Endothelial cell of umbilical vein (primary cell): ENCODE results near the gene NUDCD3. TPM values are rescaled to one million over a fixed set of nuclear protein-coding genes. Genes with fewer than 3 reads are reported as not detected.

Source experiments
- BruUV-seq: library from RNA; stranded (reverse); fragments of 400-500 nt; replicated peaks from 2 replicates; lab custom pipeline; 2021; lab: Mats Ljungman, UMichigan
- CTCF ChIA-PET: fragments of 300-600, 350-600 bp; sonication (Branson Sonifier 250); formaldehyde crosslinking; loops from one replicate; lab custom pipeline; 2021; ENCODE audit warnings: antibody characterized with exemption, inconsistent platforms; lab: Charles Lee
- POLR2A ChIA-PET: fragments of 300-600, 350-600 bp; sonication (Branson Sonifier 250); formaldehyde crosslinking; loops from one replicate; lab custom pipeline; 2021; ENCODE audit warnings: antibody characterized with exemption, inconsistent platforms; lab: Charles Lee
- DNase-seq: peaks from one replicate; pipeline ENCODE4 v3.0.0-alpha.2; 2011; ENCODE audit warnings: low read depth, low spot score
- FAIRE-seq: peaks from 2 replicates; lab custom pipeline; 2011; peaks lifted over from hg19 to GRCh38; lab: Jason Lieb, UNC
- H2AFZ ChIP-seq: 2 replicates; pipeline ENCODE4 v1.6.0; 2012; ENCODE audit warnings: low read depth, low read length, control low read depth, inconsistent platforms
- H3K27ac ChIP-seq: 2 replicates; pipeline ENCODE4 v1.5.1; 2011; ENCODE audit warnings: low read depth, mild to moderate bottlenecking, control low read depth, low read length, moderate library complexity; ENCODE audit not compliant: insufficient read depth
- H3K27me3 ChIP-seq, 2 experiments: 2 replicates each; pipeline versions ENCODE4 v1.6.0 to v1.6.1; 2011; ENCODE audit warnings: low read length in 2 of 2, mixed read lengths in 1 of 2; ENCODE audit not compliant: control insufficient read depth in 2 of 2, insufficient read depth in 2 of 2
- H3K36me3 ChIP-seq, 2 experiments: 2 replicates in 1 of 2; 3 replicates in 1 of 2; pipeline ENCODE4 v1.5.1; 2011; ENCODE audit warnings: low read length in 2 of 2, mild to moderate bottlenecking in 1 of 2, moderate library complexity in 1 of 2; ENCODE audit not compliant: control insufficient read depth in 2 of 2, insufficient read depth in 2 of 2; ENCODE audit errors: extremely low read depth in 1 of 2
- H3K4me1 ChIP-seq: 3 replicates; pipeline ENCODE4 v1.5.1; 2011; ENCODE audit warnings: mild to moderate bottlenecking, low read length; ENCODE audit not compliant: control insufficient read depth, insufficient read depth; ENCODE audit errors: extremely low read depth
- H3K4me2 ChIP-seq: 2 replicates; pipeline ENCODE4 v1.6.1; 2011; ENCODE audit warnings: low read length, control low read depth, mixed read lengths; ENCODE audit not compliant: insufficient read depth
- H3K4me3 ChIP-seq, 3 experiments: fragments of 200-600 bp in 1 of 3; sonication (generic), shearing (Covaris generic) in 1 of 3; replicated peaks in 1 of 3; 2 replicates each; pipeline ENCODE4 v1.5.1; 2011 to 2016; ENCODE audit warnings: control low read depth in 3 of 3, low read length in 3 of 3, mild to moderate bottlenecking in 2 of 3, inconsistent platforms in 1 of 3, low read depth in 1 of 3, moderate library complexity in 1 of 3; ENCODE audit not compliant: insufficient read depth in 1 of 3
- H3K79me2 ChIP-seq: 2 replicates; pipeline ENCODE4 v1.6.0; 2012; ENCODE audit warnings: low read length, inconsistent platforms; ENCODE audit not compliant: control insufficient read depth, insufficient read depth
- H3K9ac ChIP-seq: replicated peaks from 2 replicates; pipeline ENCODE3; 2011; ENCODE audit warnings: low read length, control low read depth; ENCODE audit not compliant: insufficient read depth; ENCODE audit errors: extremely low read depth
- H3K9me1 ChIP-seq: replicated peaks from 3 replicates; pipeline ENCODE4 v1.6.0; 2011; ENCODE audit warnings: mild to moderate bottlenecking, low read length; ENCODE audit not compliant: control insufficient read depth, insufficient read depth; ENCODE audit errors: extremely low read depth
- H3K9me3 ChIP-seq: replicated peaks from 2 replicates; pipeline ENCODE4 v1.5.1; 2012; ENCODE audit warnings: low read length, inconsistent platforms; ENCODE audit not compliant: control insufficient read depth, insufficient read depth
- H4K20me1 ChIP-seq: replicated peaks from 2 replicates; pipeline ENCODE3; 2011; ENCODE audit warnings: mild to moderate bottlenecking, low read length; ENCODE audit not compliant: control insufficient read depth, insufficient read depth; ENCODE audit errors: extremely low read depth
- FOS ChIP-seq: IDR thresholded peaks from 2 replicates; pipeline ENCODE4 v1.6.1; 2011; ENCODE audit warnings: mild to moderate bottlenecking, low read length, moderate library complexity, borderline replicate concordance; ENCODE audit not compliant: insufficient read depth
- GATA2 ChIP-seq: IDR thresholded peaks from 2 replicates; pipeline ENCODE4 v1.7.0; 2011; ENCODE audit warnings: low read depth, mild to moderate bottlenecking, moderate library complexity, mixed read lengths, low read length; ENCODE audit not compliant: insufficient read length, insufficient read depth
- POLR2A ChIP-seq: IDR thresholded peaks from 2 replicates; pipeline ENCODE4 v1.6.1; 2012; ENCODE audit warnings: low read depth, mild to moderate bottlenecking, control low read depth, low read length
- dilution Hi-C: fragments of 300-500 bp; cut with MboI; formaldehyde crosslinking; loops from one replicate; pipeline ENCODE4 v1.15.0; 2019; ENCODE audit warnings: low sequenced_read_pairs; ENCODE audit not compliant: extremely low pct_ligation_motif_present
- intact Hi-C: fragments of 100-400 bp; cut with micrococcal nuclease; formaldehyde crosslinking; loops from one replicate; pipeline ENCODE4 v1.10.0; 2022
- polyA plus RNA-seq, 4 experiments: library from polyadenylated mRNA; depleted of rRNA in 3 of 4; stranded (reverse) in 3 of 4; unstranded in 1 of 4; fragments of >200 nt; gene quantifications; 2 replicates each; pipeline versions ENCODE4 v1.2.1 to v1.2.3, GENCODE V29; 2011 to 2012; ENCODE audit warnings: missing spikeins in 1 of 4
- total RNA-seq: library from RNA; stranded (reverse); gene quantifications from 2 replicates; pipeline ENCODE4 v1.2.3, GENCODE V29; 2021
- TF ChIP-seq, protein P1 (sequence below), 2 donors: IDR thresholded peaks; 1 replicate in 1 of 2; 2 replicates in 1 of 2; pipeline ENCODE4 v1.5.1; 2011; ENCODE audit warnings: low read length in 2 of 2, mild to moderate bottlenecking in 2 of 2, moderate library complexity in 2 of 2, control low read depth in 1 of 2, inconsistent platforms in 1 of 2, low read depth in 1 of 2; ENCODE audit not compliant: insufficient read depth in 1 of 2; ENCODE audit errors: extremely low read depth in 1 of 2

The NUDCD3 gene
- total and polyA plus RNA-seq, 2 donors (not counting 3 experiments of a cell fraction or from before 2014, with no cell fraction given) = 50.6 to 137 TPM

GRCh38 chr7:44477063-44477830 is 13.2 kb downstream of the NUDCD3 start:
- Histone ChIP-seq H4K20me1 (no peaks in the 10 kb centered on the region), H2AFZ (no peak overlapping the region), H3K79me2 (peaks cover 42% of the 10 kb centered on the region), H3K9ac (no peak overlapping the region), H3K4me2 (no peak overlapping the region), H3K4me3 (no peak overlapping the region), H3K36me3 (peaks cover 11 to 16% of the 10 kb centered on the region in 2 experiments), H3K9me3 (no peaks in the 10 kb centered on the region), H3K9me1 (no peaks in the 10 kb centered on the region), H3K27me3 (no peaks in the 10 kb centered on the region), H3K27ac (peak overlapping the region; percentile 31), H3K4me1 (peaks cover 29% of the 10 kb centered on the region)
- dilution Hi-C loops (no loop called here), intact Hi-C loops (loop anchor here (1.0 to 2.0 kb wide), 5 partner anchors 102 to 404 kb away; no protein-coding TSS in a partner anchor)
- CTCF ChIA-PET = interaction anchor here (0.6 to 1.7 kb wide), 11 partner anchors 9 to 236 kb away, joined by 3 to 17 read pairs (median 4); no protein-coding TSS in a partner anchor
- DNase-seq (peak; percentile 73), FAIRE-seq (peak; percentile 91)
- BruUV-seq = no TSS peak
- POLR2A ChIA-PET = interaction anchor here (0.7 kb wide), 1 partner anchor 133 kb away, joined by 4 read pairs; no protein-coding TSS in a partner anchor
- TF ChIP-seq POLR2A (no peak), FOS (no peak)
- TF ChIP-seq, protein P1, sequence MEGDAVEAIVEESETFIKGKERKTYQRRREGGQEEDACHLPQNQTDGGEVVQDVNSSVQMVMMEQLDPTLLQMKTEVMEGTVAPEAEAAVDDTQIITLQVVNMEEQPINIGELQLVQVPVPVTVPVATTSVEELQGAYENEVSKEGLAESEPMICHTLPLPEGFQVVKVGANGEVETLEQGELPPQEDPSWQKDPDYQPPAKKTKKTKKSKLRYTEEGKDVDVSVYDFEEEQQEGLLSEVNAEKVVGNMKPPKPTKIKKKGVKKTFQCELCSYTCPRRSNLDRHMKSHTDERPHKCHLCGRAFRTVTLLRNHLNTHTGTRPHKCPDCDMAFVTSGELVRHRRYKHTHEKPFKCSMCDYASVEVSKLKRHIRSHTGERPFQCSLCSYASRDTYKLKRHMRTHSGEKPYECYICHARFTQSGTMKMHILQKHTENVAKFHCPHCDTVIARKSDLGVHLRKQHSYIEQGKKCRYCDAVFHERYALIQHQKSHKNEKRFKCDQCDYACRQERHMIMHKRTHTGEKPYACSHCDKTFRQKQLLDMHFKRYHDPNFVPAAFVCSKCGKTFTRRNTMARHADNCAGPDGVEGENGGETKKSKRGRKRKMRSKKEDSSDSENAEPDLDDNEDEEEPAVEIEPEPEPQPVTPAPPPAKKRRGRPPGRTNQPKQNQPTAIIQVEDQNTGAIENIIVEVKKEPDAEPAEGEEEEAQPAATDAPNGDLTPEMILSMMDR (IDR thresholded peaks at IDR 0.05; ENCODE audit: extremely low read depth in 1 of 2, insufficient read depth in 1 of 2, low read depth in 1 of 2, low read length in 2 of 2) = peak; percentile 95 to 99

GRCh38 chr7:44476313-44476712 is 14.1 kb downstream of the NUDCD3 start:
- H3K36me3 ChIP-seq = peaks cover 8 to 11% of the 10 kb centered on the region in 2 experiments
- intact Hi-C loops = loop anchor here (2.0 kb wide), 1 partner anchor 404 kb away; no protein-coding TSS in a partner anchor
- H3K79me2 ChIP-seq = peaks cover 46% of the 10 kb centered on the region

More at GRCh38 chr7:44476313-44476712, 14.1 kb downstream of the NUDCD3 start:
- Histone ChIP-seq H3K27ac (no peak overlapping the region), H3K9me1 (no peaks in the 10 kb centered on the region), H3K4me3 (no peak overlapping the region), H4K20me1 (no peaks in the 10 kb centered on the region), H3K4me1 (peaks cover 29% of the 10 kb centered on the region), H3K9ac (no peak overlapping the region), H2AFZ (no peak overlapping the region), H3K9me3 (no peaks in the 10 kb centered on the region), H3K27me3 (no peaks in the 10 kb centered on the region), H3K4me2 (no peak overlapping the region)
- dilution Hi-C loops = no loop called here
- ChIA-PET CTCF (interaction anchor here (1.5 to 3.8 kb wide), 3 partner anchors 89 to 235 kb away, joined by 5 to 40 read pairs (median 9); no protein-coding TSS in a partner anchor), POLR2A (no interaction called here)
- BruUV-seq = no TSS peak
- TF ChIP-seq GATA2 = no peak
- no peak for TF ChIP-seq FOS
- TF ChIP-seq, protein P1 (IDR thresholded peaks at IDR 0.05; ENCODE audit: extremely low read depth in 1 of 2, insufficient read depth in 1 of 2, low read depth in 1 of 2, low read length in 2 of 2) = no peak
- FAIRE-seq (no peak), DNase-seq (no peak)
